OCI-LY7 (cell line): ENCODE measurements around the gene ASPHD2.

Experiments
- EZH2phosphoT487 ChIP-seq: fragments of 200-600 bp; sonication (generic); IDR thresholded peaks from 2 replicates; pipeline ENCODE4 v1.6.1; 2018; ENCODE audit warnings: low read depth, borderline replicate concordance, mild to moderate bottlenecking, mixed run types, antibody characterized with exemption, low read length, moderate library complexity, mixed read lengths
- TF ChIP-seq, protein P1 (sequence below): fragments of 200-600 bp; sonication (generic); conservative IDR thresholded peaks from 2 replicates; pipeline ENCODE4 v1.5.1; 2014; ENCODE audit warnings: mild to moderate bottlenecking, antibody characterized with exemption, low read length, moderate library complexity, mixed read lengths

DNA sequence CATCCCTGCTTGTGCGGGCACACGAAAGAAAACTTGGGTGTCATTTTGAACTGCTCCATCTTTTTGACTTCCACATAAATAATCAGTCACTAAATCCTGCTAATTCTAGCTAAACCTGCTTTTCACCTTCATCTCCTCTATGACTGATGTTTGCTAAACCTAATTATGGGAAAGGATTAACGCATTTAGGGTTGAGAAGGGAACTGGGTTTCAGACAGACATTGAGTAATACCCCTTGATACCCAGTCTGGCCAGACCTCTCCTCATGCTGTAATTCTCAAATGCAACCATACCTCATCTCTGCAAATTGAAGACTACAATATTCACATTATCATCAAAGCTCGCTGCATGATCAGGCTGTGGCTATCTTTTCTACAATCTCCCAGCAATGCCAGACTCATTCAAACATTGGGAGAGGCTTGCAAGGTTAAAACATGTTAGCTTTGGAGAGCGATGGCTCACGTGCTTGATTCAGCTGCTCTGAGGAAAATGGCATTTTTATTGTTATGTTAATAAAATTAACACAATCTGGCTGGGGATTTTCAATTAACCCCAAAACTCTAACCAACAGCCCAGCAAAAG is 52.1 kb downstream of the ASPHD2 start:
- TF ChIP-seq, protein P1, sequence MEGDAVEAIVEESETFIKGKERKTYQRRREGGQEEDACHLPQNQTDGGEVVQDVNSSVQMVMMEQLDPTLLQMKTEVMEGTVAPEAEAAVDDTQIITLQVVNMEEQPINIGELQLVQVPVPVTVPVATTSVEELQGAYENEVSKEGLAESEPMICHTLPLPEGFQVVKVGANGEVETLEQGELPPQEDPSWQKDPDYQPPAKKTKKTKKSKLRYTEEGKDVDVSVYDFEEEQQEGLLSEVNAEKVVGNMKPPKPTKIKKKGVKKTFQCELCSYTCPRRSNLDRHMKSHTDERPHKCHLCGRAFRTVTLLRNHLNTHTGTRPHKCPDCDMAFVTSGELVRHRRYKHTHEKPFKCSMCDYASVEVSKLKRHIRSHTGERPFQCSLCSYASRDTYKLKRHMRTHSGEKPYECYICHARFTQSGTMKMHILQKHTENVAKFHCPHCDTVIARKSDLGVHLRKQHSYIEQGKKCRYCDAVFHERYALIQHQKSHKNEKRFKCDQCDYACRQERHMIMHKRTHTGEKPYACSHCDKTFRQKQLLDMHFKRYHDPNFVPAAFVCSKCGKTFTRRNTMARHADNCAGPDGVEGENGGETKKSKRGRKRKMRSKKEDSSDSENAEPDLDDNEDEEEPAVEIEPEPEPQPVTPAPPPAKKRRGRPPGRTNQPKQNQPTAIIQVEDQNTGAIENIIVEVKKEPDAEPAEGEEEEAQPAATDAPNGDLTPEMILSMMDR = no peak; the same call in 1 of the 2 replicates
- no peak for TF ChIP-seq EZH2phosphoT487
